HTR-8/SVneo (cell line): Measurements from ENCODE around the gene FNDC8.
"Not testable (repeated sequence)": the region's sequence is repeated elsewhere in the genome, so short reads cannot be mapped to it uniquely, and the experiment has no call there.

ENCODE experiments used
- DNase-seq: peaks from one replicate; pipeline ENCODE4 v3.0.0; 2011; ENCODE audit warnings: low spot score, mixed read lengths; ENCODE audit not compliant: insufficient read length
- FAIRE-seq: peaks from 2 replicates; lab custom pipeline; 2011; peaks lifted over from hg19 to GRCh38; lab: Jason Lieb, UNC

Gene FNDC8

DNA sequence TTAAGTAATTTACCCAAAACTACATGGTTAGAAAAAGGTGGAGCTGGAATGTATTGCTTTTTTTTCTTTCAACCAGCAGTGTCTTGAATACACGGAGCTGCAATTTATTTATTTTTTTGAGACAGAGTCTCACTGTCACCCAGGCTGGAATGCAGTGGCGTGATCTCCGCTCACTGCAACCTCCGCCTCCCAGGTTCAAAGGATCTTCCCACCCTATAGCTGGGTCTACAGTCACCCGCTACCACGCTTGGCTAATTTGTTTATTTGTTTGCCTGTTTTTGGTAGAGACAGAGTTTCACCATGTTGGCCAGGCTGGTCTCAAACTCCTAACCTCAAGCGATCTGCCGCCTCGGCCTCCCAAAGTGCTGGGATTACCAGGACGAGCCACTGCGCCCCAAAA lies 30.7 kb upstream of the FNDC8 start:
- not testable (repeated sequence) for DNase-seq, FAIRE-seq

- DNase-seq (peak; percentile 54), FAIRE-seq (no peak)
Measured at GRCh38 chr17:35094902-35095301, 26.5 kb upstream of the FNDC8 start.

DNA sequence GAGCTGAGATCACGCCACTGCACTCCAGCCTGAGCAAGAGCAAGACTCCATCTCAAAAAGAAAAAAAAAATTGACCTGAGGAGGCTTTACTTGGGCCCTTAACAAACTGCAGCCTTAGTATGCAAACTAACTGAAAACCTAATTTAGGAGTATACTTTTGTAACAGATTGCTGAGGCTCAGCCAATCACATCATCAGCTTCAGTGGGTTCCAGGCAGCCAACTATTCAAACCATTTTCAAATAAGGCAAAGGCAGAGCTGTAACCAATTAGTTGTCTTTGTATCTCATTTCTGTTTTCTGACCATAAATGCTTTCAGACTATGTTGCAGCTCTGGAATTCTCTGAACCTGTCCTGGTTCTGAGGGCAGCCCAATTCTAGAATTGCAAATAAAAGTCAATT lies 25.7 kb upstream of the FNDC8 start:
- no peak for DNase-seq
- FAIRE-seq: no peak

DNA sequence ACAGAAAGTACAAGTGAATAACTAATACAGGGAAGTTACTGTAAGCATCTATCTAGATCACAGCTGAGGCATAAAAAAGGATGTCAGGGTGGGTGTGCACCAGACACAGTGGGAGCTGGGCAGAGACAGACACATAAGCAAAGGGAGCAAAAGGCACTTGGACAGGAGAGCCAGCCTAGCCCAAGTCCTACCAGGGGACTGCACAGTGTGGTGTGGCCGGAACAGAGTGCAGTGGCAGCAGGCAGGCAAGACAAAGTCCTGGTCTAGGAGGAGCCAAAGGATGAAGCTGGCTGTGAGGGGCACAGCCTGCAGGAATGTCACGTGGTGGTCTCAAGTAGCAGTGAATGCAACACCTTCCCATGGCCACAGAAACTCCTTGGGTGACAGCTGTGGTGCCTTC lies 23.6 kb upstream of the FNDC8 start:
- no peak for DNase-seq
- no peak for FAIRE-seq

DNA sequence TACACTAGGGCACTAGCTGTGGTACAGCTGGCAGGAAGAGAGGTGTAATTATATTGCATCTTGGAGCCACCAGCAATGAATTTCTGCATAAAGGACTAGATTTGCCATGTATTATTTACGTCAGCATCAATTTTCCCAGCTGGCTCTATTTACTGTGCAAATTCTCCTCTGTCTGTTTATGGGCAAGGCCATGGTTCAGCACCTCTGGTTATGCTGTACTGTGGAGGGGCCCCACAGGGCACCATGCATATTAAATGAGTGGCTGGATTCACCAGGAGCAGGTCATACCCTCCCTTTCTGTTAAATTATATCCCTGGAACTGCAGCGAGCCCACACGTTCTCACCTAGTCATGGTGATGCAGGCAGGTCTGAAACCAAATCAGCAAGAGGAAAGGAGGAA lies 21.5 kb upstream of the FNDC8 start:
- no peak for DNase-seq
- no peak for FAIRE-seq

- DNase-seq (no peak), FAIRE-seq (no peak)
Measured at GRCh38 chr17:35101036-35101435, 20.4 kb upstream of the FNDC8 start.

- DNase-seq (no peak), FAIRE-seq (no peak)
Measured at GRCh38 chr17:35101725-35102124, 19.7 kb upstream of the FNDC8 start.

DNA sequence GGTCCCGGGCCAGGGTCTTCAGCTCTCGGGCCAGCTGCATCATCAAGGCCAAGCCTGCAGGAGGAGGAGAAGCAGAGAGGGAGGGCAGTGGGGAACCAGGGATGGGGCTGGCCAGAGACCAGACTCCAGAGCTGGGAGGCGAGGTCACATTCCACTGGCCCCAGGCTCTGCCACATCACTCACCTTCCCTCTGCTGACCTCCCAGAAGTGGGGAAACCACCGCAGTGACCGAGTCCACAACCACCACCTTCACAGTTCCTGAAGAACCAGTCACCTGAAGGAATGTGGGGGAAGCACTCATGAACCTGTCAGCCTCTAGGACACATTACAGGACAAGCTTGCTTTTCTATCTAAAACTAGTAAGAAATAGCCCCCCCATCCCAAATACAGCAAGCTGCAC lies 18.1 kb upstream of the FNDC8 start:
- FAIRE-seq (no peak), DNase-seq (no peak)

DNA sequence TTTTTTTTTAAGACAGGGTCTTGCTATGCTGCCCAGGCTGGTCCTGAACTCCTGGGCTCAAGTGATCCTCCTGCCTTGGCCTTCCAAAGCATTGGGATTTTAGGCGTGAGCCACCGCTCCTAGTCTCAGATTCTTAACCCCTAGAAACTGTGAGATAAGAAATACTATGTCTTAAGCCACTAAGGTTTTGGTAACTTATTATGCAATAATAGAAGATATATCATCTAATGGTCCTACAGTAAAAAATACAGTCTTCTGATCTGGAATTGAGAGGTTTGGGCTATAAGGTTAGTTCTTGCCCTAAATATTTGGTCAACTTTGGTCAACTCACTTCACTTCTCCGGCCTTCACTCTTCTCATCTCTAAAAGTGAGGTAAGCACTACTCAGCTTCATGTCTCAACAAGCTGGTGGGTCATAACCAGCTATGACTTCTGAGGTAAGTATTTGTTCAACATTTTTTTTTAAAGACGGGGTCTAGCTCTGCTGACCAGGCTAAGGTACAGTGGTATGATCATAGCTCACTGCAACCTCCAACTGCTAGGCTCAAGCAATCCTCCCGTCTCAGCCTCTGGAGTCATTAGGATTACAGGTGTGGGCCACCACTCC lies 16.5 kb upstream of the FNDC8 start:
- DNase-seq: no peak
- FAIRE-seq: no peak

GRCh38 chr17:35110791-35111190 lies 10.6 kb upstream of the FNDC8 start:
- FAIRE-seq, DNase-seq: not testable (repeated sequence)

DNA sequence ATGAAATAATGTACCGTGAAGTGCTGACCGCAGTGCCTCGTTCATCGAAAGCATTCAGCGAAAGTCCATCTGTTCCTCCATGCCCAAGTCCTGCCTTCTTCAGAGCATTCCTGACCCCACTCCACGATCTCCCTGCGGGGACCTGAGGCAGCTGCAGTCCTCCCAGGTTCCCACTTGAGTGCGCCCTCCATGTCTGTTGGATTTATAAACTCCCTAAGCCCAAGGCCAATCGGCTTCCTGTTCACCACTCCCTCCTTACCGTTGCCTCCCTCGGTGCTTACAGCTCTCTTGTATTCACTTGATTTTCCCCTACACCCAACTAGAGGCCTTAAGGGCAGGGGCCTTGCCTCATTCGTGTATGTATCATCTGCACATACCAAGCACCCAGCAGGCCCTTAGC lies 4.6 kb upstream of the FNDC8 start:
- DNase-seq (no peak), FAIRE-seq (no peak)

GRCh38 chr17:35117984-35118383 lies 3.4 kb upstream of the FNDC8 start:
- DNase-seq (no peak), FAIRE-seq (no peak)

DNA sequence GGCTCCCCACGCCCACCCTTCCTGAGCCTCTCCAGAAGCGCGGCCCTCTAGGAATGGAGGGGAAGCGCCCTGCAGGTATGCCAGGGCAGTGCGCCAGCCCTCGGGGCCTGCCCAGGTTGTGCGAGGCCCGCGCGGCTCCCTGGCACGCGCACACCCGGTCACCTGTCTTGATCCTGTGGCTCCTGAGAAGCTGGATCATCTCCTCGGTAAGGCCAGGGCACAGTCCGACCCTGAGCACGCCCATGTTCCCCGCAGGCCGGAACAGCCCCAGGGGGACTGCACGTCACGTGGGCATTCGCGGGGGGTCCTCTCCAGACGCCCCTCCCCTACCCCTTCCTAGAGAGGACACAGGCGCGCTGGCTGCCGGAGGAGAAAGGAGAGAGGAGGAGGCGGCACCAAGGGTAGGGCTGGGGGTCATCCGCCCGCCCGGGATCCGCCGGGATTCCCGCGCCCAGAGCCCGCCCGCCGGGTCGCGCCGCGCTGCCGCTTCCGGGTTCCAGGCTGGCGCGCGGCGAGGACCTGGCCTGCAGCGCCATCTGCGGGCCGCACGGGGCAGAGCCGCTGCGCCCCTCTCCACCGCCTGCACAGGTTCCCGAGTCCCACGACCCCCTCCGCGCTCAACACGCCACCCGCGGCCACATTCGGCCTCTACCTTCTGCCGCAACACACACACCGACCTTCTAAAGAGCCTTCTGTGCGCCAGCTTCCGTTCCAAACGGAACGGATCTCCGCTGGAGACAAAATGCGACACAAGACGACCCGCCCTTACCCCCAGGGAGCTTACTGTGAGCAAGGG lies 1.8 kb upstream of the FNDC8 start, which contains the start of gene RAD51D:
Gene RAD51D (minus strand): TSS at position 491 of the 796 bp plus-strand sequence. CDS start 247 bp downstream, at position 244.
- peak; percentile 55 for FAIRE-seq

GRCh38 chr17:35127751-35128514 lies 6.5 kb downstream of the FNDC8 start:
- DNase-seq: no peak
- no peak for FAIRE-seq

More for the DNA sequence above, 1.8 kb upstream of the FNDC8 start, which contains the start of gene RAD51D:
- peak; percentile 87 for DNase-seq

GRCh38 chr17:35129154-35129972 lies 7.9 kb downstream of the FNDC8 start:
- DNase-seq: no peak
- FAIRE-seq: no peak

DNA sequence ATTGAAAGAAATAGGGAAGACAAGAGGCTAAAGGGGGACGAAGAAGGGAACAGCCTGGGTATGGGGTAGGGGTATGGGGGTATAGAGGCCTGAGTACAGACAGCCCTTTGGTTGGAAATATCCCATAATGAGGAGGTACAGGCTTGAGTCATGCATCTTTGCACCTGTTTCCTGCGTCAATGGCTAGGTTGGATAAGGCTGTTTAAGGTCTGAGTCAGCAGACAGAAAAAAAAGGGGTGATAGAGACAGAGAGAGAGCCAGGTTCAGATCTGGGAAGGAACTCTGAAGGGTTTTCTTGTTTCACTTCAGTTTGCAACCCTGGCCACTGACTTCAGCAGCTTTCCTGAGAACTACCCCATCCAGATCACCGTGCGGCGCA lies 8.5 kb downstream of the FNDC8 start:
- peak; percentile 33 for FAIRE-seq
- DNase-seq: no peak

GRCh38 chr17:35130392-35130791 lies 9.0 kb downstream of the FNDC8 start:
- no peak for FAIRE-seq
- no peak for DNase-seq

DNA sequence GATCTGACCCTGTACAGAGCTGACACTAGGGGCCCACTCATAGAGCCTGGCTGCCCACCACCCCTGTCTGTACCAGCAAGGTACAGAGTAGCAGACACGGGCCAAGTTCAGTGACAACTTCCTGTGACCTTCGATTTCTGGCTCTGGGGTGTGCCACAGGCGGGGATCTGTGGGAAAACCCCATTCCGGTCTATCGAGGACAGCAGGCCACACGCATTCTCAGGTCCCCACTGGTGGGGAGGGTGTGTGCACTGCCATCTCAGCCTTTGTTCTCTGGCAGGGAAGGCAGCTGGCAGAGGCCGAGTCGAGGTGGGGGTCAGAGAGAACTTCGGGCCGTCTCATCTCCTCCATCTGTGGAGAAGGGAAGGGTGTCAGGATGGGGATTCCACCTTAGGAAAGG lies 10.7 kb downstream of the FNDC8 start:
- FAIRE-seq: no peak
- no peak for DNase-seq

- FAIRE-seq (no peak), DNase-seq (no peak)
Measured at GRCh38 chr17:35132816-35133550, 11.6 kb downstream of the FNDC8 start.
